HEK293 (cell line): Measurements from ENCODE around the gene BCKDHA.

Experiments used
- GLIS1 ChIP-seq: fragments of 450-650 bp; formaldehyde crosslinking; IDR thresholded peaks from 2 replicates; pipeline ENCODE4 v1.5.1; 2016; ENCODE audit warnings: missing biosample characterization, missing genetic modification characterization
- HOXA7 ChIP-seq: sonication (generic); formaldehyde crosslinking; IDR thresholded peaks from 2 replicates; pipeline ENCODE4 v1.8.1; 2022; ENCODE audit warnings: missing genetic modification reagents, borderline replicate concordance
- HOXC10 ChIP-seq: sonication (generic); formaldehyde crosslinking; IDR thresholded peaks from 2 replicates; pipeline ENCODE4 v1.8.1; 2023; ENCODE audit warnings: mild to moderate bottlenecking, missing genetic modification reagents
- KLF16 ChIP-seq: fragments of 450-650 bp; formaldehyde crosslinking; IDR thresholded peaks from 2 replicates; pipeline ENCODE4 v1.5.1; 2017; ENCODE audit warnings: missing biosample characterization, missing genetic modification characterization
- PRDM1 ChIP-seq: fragments of 450-650 bp; formaldehyde crosslinking; IDR thresholded peaks from 2 replicates; pipeline ENCODE4; 2016; ENCODE audit warnings: missing biosample characterization, missing genetic modification characterization
- PRDM4 ChIP-seq: fragments of 450-650 bp; formaldehyde crosslinking; IDR thresholded peaks from 2 replicates; pipeline ENCODE4 v1.5.1; 2017; ENCODE audit warnings: missing biosample characterization, missing genetic modification characterization
- RBAK ChIP-seq: fragments of 450-650 bp; formaldehyde crosslinking; IDR thresholded peaks from 2 replicates; pipeline ENCODE4 v1.5.1; 2016; ENCODE audit warnings: missing biosample characterization, missing genetic modification characterization
- SCRT1 ChIP-seq: fragments of 450-650 bp; formaldehyde crosslinking; IDR thresholded peaks from 2 replicates; pipeline ENCODE4 v1.5.1; 2016; ENCODE audit warnings: missing biosample characterization, missing genetic modification characterization, borderline replicate concordance
- TCF7L2 ChIP-seq: IDR thresholded peaks from 2 replicates; pipeline ENCODE4 v1.6.1; 2011; ENCODE audit warnings: low read depth, mild to moderate bottlenecking, inconsistent platforms, low read length, moderate library complexity, borderline replicate concordance
- TRIM28 ChIP-seq: IDR thresholded peaks from 2 replicates; pipeline ENCODE4 v1.6.1; 2011; ENCODE audit warnings: low read length, control low read depth, borderline replicate concordance
- WT1 ChIP-seq: fragments of 450-650 bp; formaldehyde crosslinking; IDR thresholded peaks from 2 replicates; pipeline ENCODE4 v1.5.1; 2016; ENCODE audit warnings: missing biosample characterization, missing genetic modification characterization
- ZBTB1 ChIP-seq: fragments of 450-650 bp; formaldehyde crosslinking; IDR thresholded peaks from 2 replicates; pipeline ENCODE4 v1.5.1; 2016; ENCODE audit warnings: missing biosample characterization, missing genetic modification characterization
- ZBTB10 ChIP-seq: fragments of 450-650 bp; formaldehyde crosslinking; IDR thresholded peaks from 2 replicates; pipeline ENCODE4 v1.5.1; 2016; ENCODE audit warnings: missing biosample characterization, missing genetic modification characterization
- ZBTB20 ChIP-seq: fragments of 450-650 bp; formaldehyde crosslinking; IDR thresholded peaks from 2 replicates; pipeline ENCODE4 v1.5.1; 2016; ENCODE audit warnings: missing biosample characterization, missing genetic modification characterization
- ZFP41 ChIP-seq: fragments of 450-650 bp; formaldehyde crosslinking; IDR thresholded peaks from 2 replicates; pipeline ENCODE4 v1.5.1; 2016; ENCODE audit warnings: missing biosample characterization, missing genetic modification characterization, borderline replicate concordance
- ZNF10 ChIP-seq: fragments of 450-650 bp; formaldehyde crosslinking; IDR thresholded peaks from 2 replicates; pipeline ENCODE4 v1.5.1; 2017; ENCODE audit warnings: missing biosample characterization, missing genetic modification characterization
- ZNF132 ChIP-seq: fragments of 450-650 bp; formaldehyde crosslinking; IDR thresholded peaks from 2 replicates; pipeline ENCODE4 v1.5.1; 2017; ENCODE audit warnings: missing biosample characterization, missing genetic modification characterization, borderline replicate concordance
- ZNF248 ChIP-seq: fragments of 450-650 bp; formaldehyde crosslinking; IDR thresholded peaks from 2 replicates; pipeline ENCODE4 v1.5.1; 2017; ENCODE audit warnings: missing biosample characterization, missing genetic modification characterization
- ZNF302 ChIP-seq: fragments of 450-650 bp; formaldehyde crosslinking; IDR thresholded peaks from 2 replicates; pipeline ENCODE4 v1.5.1; 2016; ENCODE audit warnings: missing biosample characterization, missing genetic modification characterization, low read depth
- ZNF341 ChIP-seq: fragments of 450-650 bp; formaldehyde crosslinking; IDR thresholded peaks from 2 replicates; pipeline ENCODE4; 2016; ENCODE audit warnings: low read depth, missing biosample characterization, missing genetic modification characterization
- ZNF354C ChIP-seq: fragments of 450-650 bp; formaldehyde crosslinking; IDR thresholded peaks from 2 replicates; pipeline ENCODE4 v1.5.1; 2016; ENCODE audit warnings: missing biosample characterization, missing genetic modification characterization, low read depth, borderline replicate concordance
- ZNF404 ChIP-seq: fragments of 450-650 bp; formaldehyde crosslinking; IDR thresholded peaks from 2 replicates; pipeline ENCODE4 v1.5.1; 2017; ENCODE audit warnings: missing biosample characterization, missing genetic modification characterization
- ZNF423 ChIP-seq: fragments of 450-650 bp; formaldehyde crosslinking; IDR thresholded peaks from 2 replicates; pipeline ENCODE4 v1.5.1; 2016; ENCODE audit warnings: missing biosample characterization, missing genetic modification characterization
- ZNF473 ChIP-seq: fragments of 450-650 bp; formaldehyde crosslinking; IDR thresholded peaks from 2 replicates; pipeline ENCODE4 v1.5.1; 2017; ENCODE audit warnings: missing biosample characterization, missing genetic modification characterization
- ZNF654 ChIP-seq: fragments of 450-650 bp; formaldehyde crosslinking; IDR thresholded peaks from 2 replicates; pipeline ENCODE4 v1.5.1; 2016; ENCODE audit warnings: low read depth, missing biosample characterization, missing genetic modification characterization
- ZNF660 ChIP-seq: fragments of 450-650 bp; IDR thresholded peaks from 2 replicates; pipeline ENCODE4 v1.5.1; 2018; ENCODE audit warnings: missing biosample characterization, mild to moderate bottlenecking, missing genetic modification characterization
- ZNF785 ChIP-seq: fragments of 450-650 bp; formaldehyde crosslinking; IDR thresholded peaks from 2 replicates; pipeline ENCODE4 v1.5.1; 2016; ENCODE audit warnings: missing biosample characterization, missing genetic modification characterization
- ZNF791 ChIP-seq: fragments of 450-650 bp; formaldehyde crosslinking; IDR thresholded peaks from 2 replicates; pipeline ENCODE4 v1.5.1; 2016; ENCODE audit warnings: missing biosample characterization, missing genetic modification characterization
- ZNF837 ChIP-seq: fragments of 450-650 bp; formaldehyde crosslinking; IDR thresholded peaks from 2 replicates; pipeline ENCODE4 v1.5.1; 2016; ENCODE audit warnings: missing biosample characterization, missing genetic modification characterization
- ZSCAN30 ChIP-seq: fragments of 450-650 bp; IDR thresholded peaks from 2 replicates; pipeline ENCODE4 v1.5.1; 2018; ENCODE audit warnings: missing biosample characterization, mild to moderate bottlenecking, missing genetic modification characterization, moderate library complexity
- TF ChIP-seq, protein P1 (sequence below): fragments of 450-650 bp; formaldehyde crosslinking; optimal IDR thresholded peaks from 2 replicates; pipeline ENCODE3; 2016; ENCODE audit warnings: missing biosample characterization, mild to moderate bottlenecking, missing genetic modification characterization
- TF ChIP-seq, protein P2 (sequence below): fragments of 450-650 bp; IDR thresholded peaks from 2 replicates; pipeline ENCODE4 v1.5.1; 2018; ENCODE audit warnings: missing biosample characterization, mild to moderate bottlenecking, missing genetic modification characterization
- TF ChIP-seq, protein P3 (sequence below): fragments of 450-650 bp; formaldehyde crosslinking; IDR thresholded peaks from 2 replicates; pipeline ENCODE4 v1.5.1; 2017; ENCODE audit warnings: missing biosample characterization, missing genetic modification characterization

BCKDHA gene

GRCh38 chr19:41363753-41364523 lies 33.7 kb upstream of the BCKDHA start, which contains the start of gene B9D2 (continued):
- TF ChIP-seq, protein P1, sequence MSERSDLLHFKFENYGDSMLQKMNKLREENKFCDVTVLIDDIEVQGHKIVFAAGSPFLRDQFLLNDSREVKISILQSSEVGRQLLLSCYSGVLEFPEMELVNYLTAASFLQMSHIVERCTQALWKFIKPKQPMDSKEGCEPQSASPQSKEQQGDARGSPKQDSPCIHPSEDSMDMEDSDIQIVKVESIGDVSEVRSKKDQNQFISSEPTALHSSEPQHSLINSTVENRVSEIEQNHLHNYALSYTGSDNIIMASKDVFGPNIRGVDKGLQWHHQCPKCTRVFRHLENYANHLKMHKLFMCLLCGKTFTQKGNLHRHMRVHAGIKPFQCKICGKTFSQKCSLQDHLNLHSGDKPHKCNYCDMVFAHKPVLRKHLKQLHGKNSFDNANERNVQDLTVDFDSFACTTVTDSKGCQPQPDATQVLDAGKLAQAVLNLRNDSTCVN: peak; percentile 52
- TF ChIP-seq ZNF423 (tag by site-specific recombination) (no peak), ZNF404 (no peak), TCF7L2 (no peak; the same call in 1 of the 2 replicates), ZBTB1 (tag by site-specific recombination) (no peak), ZNF341 (tag by site-specific recombination) (no peak), ZNF654 (tag by site-specific recombination) (no peak), KLF16 (no peak), ZFP41 (no peak), ZBTB10 (tag by site-specific recombination) (peak; percentile 12; the same call in 1 of the 2 replicates), ZNF791 (tag by site-specific recombination) (no peak), ZBTB20 (tag by site-specific recombination) (peak; percentile 40; the same call in 1 of the 2 replicates), ZNF302 (tag by site-specific recombination) (no peak), HOXC10 (no peak), SCRT1 (tag by site-specific recombination) (no peak), ZNF132 (tag by site-specific recombination) (no peak), GLIS1 (tag by site-specific recombination) (peak; percentile 15; the same call in 1 of the 2 replicates), ZNF10 (no peak), WT1 (no peak), TRIM28 (0 out of 2 replicates have a peak, but pooled peaks have one; percentile 33), RBAK (tag by site-specific recombination) (no peak), ZNF354C (no peak), ZNF248 (tag by site-specific recombination) (no peak), PRDM1 (no peak), ZSCAN30 (tag by site-specific recombination) (no peak), PRDM4 (tag by site-specific recombination) (no peak), ZNF660 (peak; percentile 86; the same call in 1 of the 2 replicates), ZNF785 (no peak), ZNF473 (tag by site-specific recombination) (no peak), ZNF837 (tag by site-specific recombination) (no peak), HOXA7 (CRISPR knock-in tag) (no peak)
- TF ChIP-seq, protein P2, sequence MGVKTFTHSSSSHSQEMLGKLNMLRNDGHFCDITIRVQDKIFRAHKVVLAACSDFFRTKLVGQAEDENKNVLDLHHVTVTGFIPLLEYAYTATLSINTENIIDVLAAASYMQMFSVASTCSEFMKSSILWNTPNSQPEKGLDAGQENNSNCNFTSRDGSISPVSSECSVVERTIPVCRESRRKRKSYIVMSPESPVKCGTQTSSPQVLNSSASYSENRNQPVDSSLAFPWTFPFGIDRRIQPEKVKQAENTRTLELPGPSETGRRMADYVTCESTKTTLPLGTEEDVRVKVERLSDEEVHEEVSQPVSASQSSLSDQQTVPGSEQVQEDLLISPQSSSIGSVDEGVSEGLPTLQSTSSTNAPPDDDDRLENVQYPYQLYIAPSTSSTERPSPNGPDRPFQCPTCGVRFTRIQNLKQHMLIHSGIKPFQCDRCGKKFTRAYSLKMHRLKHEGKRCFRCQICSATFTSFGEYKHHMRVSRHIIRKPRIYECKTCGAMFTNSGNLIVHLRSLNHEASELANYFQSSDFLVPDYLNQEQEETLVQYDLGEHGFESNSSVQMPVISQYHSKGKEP (tag by site-specific recombination): peak; percentile 49; the same call in 1 of the 2 replicates
- TF ChIP-seq, protein P3, sequence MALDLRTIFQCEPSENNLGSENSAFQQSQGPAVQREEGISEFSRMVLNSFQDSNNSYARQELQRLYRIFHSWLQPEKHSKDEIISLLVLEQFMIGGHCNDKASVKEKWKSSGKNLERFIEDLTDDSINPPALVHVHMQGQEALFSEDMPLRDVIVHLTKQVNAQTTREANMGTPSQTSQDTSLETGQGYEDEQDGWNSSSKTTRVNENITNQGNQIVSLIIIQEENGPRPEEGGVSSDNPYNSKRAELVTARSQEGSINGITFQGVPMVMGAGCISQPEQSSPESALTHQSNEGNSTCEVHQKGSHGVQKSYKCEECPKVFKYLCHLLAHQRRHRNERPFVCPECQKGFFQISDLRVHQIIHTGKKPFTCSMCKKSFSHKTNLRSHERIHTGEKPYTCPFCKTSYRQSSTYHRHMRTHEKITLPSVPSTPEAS (tag by site-specific recombination): no peak
